GM19452 (cell line): Measurements from ENCODE around the gene A4GNT.
"Not testable (repeated sequence)": the region's sequence is repeated elsewhere in the genome, so short reads cannot be mapped to it uniquely, and the experiment has no call there.

Source experiments
- ATAC-seq: cut with Tn5 transposase; IDR thresholded peaks from one replicate; pipeline ENCODE4 v1.9.1; 2021; ENCODE audit not compliant: unreplicated experiment

The A4GNT gene

GRCh38 chr3:138132239-138132638 is at the start of gene A4GNT:
TSS of gene A4GNT (minus strand) at chr3:138132390. CDS start at chr3:138131256, 1,134 bp downstream.
- no peak for ATAC-seq

GRCh38 chr3:138180375-138181029 is 48.3 kb upstream of the A4GNT start:
- peak; percentile 71 for ATAC-seq

DNA sequence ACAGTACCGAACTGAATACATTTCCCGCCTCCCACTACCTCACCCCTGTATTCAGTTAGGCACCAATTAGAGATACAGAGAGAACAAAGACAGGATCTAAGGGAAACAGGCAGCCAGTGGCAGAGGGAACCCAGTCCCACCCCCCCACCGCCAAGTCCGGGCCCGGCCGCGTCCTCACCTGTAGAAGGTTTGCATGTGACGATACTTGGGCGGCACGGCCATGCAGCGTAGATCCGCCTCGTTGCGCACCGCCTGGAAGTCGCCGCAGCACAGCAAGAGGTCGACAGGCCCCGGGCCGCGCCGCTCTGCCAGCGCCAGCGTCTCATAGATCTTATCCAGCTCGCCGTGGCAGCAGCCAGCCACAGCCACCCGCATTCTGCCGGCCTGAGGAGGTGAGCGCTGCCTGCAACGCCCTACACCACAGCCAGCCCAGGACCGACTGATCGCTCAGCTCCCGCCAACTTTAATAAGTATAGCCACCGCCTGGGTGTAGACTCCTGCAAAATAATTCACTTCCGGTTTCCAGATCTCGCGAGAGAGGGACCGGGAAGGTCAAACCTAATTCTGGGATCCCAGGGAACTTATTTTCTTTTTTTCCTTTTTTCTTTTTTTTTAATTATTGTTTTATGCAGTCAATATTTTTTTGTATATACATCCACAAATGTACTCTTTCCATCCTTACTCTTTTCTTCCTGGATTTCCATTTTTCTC is 42.4 kb upstream of the A4GNT start, which contains the start of gene DBR1:
Gene DBR1 (minus strand): TSS at position 501 of the 711 bp plus-strand sequence. CDS start 126 bp downstream, at position 375.
- ATAC-seq = peak; percentile 91

DNA sequence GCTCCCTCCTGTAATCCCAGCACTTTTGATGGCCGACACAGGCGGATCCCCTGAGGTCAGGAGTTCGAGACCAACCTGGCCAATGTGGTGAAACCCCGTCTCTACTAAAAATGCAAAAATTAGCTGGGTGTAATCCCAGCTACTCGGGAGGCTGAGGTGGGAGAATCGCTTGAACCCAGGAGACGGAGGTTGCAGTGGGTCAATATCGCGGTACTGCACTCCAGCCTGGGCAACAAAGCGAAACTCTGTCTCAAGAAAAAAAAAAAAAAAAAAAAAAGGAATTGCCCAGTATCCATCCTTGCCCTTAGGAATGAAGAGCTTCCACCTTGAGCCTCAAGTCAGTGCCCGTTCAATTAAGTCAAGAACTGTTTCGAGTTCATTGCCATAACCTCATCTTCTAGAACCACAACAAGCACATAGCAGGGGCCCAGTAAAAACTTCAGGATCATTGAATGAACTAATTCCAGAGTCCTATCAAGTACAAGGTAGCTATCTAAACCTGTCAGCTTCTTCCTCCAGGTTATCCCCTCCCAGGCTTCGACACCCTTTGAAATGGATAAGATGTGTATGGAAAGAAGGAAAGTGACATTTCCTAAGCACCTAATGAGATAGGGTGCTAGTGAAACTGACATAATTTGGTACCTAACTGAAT is 41.7 kb upstream of the A4GNT start:
- ATAC-seq = peak; percentile 2

DNA sequence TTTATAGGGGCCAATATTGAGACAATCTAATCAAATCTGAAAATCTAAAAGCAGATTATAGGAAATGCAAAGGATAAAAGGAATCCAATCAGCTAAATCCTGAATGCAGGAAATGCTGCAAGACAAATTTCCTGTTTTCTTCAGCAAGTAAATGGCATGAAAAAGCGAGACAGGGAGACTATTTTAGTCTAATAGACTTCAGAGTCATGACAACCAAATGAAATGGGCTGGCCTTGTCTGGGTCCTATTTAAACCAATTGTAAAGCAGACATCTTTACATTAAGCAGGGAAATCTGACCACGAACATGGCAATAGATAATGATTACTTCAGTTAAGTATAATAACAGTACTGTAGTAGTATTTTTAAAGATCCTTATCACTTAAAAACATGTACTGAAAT is 40.4 kb upstream of the A4GNT start:
- no peak for ATAC-seq

- ATAC-seq = no peak
Observed at GRCh38 chr3:138165061-138165460, 32.9 kb upstream of the A4GNT start.

GRCh38 chr3:138157743-138158142 is 25.6 kb upstream of the A4GNT start:
- ATAC-seq = no peak

GRCh38 chr3:138154534-138154933 is 22.3 kb upstream of the A4GNT start:
- no peak for ATAC-seq

DNA sequence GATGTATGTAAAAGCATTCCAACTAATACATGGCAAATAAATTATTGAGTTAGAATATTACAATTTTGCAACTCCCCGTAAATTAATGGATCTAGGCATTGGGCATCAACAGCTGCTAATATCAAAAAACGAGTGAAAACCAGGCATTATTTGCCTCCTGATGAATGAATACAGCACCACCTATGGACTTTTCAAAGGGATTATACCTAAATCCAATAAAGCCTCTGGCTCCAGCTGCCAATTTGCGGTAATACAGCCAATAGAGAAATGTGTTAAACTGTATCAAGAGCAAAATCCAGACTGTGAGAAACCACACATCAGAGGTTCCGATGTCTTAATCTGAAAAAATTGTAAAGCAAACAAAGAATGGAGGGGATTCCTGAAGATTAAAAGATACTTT is 16.3 kb upstream of the A4GNT start:
- ATAC-seq = no peak

DNA sequence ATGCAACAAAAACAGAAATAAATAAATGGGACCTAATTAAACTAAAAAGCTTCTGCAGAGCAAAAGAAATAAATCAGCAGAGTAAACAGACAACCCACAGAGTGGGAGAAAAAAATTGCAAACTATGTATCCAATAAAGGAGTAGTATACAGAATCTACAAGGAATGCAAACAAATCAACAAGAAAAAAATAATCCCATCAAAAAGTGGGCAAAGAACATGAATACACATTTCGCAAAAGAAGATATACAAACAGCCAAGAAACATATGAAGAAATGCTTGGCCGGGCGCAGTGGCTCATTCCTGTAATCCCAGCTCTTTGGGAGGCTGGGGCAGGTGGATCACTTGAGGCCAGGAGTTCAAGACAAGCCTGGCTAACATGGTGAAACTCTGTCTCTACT is 10.0 kb upstream of the A4GNT start:
- not testable (repeated sequence) for ATAC-seq

DNA sequence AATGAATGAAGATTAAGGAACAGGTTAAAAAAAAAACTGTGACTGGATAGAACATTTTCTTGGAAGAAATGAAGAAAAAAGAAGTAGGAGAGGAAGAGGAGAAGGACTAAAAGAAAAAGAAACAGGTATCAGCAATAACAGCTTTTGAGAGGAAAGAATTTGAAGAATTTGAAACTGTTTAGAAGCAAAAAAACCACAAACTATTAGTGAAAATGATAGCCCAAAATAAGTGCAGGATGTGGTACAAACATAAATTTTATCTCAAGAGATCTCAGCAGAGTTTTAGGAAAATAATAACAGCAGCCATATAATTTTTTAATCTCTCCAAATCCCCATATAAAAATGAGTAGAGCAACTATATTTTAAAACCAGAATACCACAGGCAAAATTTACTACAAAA is 8.8 kb upstream of the A4GNT start:
- ATAC-seq = no peak

- no peak for ATAC-seq
Observed at GRCh38 chr3:138139691-138140090, 7.5 kb upstream of the A4GNT start.

DNA sequence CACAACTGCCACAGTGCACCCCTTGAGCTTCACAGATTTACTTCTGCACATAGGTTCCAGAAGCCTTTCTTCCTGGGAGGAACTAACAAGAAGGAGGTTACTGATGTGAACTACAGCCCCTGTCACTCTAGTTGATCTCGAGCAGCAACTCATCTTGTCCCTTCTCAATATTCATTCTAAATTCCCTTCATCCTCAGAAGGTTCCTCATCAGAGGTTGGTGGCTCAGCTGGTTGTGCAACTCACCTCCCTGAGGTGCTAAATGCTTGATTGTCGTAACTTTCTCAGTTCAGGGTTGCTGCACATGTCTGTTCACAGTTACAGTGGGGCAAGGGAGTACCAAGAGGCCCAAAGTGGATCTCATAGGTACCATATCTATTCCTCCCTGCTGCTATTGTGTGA is 5.7 kb upstream of the A4GNT start:
- no peak for ATAC-seq

- ATAC-seq = no peak
Observed at GRCh38 chr3:138136201-138136600, 4.0 kb upstream of the A4GNT start.

GRCh38 chr3:138135833-138136194 is 3.6 kb upstream of the A4GNT start:
- ATAC-seq = no peak

DNA sequence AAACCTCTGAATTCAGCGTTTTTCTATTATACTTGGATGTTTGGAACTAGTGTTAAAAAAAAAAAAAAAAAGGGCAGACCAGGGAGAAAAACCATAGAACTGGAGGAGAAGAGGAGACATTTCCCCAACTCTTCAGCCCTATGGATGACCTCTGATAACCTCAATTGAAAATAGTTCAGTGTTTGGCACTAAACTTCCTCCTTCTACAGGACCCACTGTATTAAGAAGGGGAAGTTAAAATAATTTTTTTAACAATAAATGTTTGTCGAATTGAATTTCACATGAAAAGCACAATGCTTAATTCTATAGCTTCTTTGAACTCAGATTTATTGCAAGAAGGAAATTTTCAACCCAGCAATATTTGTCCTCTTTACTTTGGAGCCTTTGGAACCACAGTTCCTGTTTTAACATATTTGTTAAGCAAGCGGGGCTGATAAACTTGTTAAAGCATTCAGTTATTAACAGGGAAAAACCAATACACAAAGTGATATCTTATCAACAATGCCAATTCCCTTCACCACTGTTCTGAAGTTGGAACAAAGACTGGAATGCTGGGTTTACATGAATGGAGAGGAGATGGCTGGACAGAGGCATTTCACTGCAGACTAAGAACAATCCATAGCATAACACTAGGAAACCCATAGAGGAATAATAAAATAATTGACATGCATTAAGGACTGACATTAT is 3.1 kb upstream of the A4GNT start:
- no peak for ATAC-seq

DNA sequence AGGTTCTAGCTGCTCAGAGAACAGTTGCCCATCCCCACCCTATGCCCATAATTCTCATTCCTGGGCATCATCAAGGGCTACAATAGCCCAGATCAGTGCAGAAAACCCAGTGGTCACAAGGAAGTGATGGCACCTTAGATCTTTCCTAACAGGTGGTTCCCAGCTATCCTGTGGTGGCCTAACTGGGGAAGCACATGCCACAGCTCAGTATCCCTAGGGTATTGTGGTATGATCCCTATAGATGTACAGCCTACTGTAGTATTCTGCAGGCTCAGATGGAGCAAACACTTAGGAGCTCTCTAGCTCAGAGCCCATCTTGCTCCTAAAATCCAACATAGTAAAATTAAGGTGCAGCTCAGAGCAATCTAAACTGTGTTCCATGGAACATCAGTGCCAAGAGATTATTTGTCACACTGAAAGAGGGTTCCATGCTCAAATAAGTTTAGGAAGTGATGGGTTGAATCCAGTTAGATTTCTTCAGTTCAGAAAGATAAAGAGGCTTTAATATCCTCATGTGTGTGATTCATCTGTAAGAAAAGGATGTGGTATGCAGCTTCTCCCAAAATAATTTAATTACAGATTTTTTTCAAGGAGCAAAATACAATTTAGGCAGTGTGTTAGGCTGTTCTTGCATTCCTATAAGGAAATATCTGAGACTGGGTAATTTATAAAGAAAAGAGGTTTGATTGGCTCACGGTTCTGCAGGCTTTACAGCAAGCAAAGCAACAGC is 4.4 kb downstream of the A4GNT start:
- ATAC-seq = no peak

DNA sequence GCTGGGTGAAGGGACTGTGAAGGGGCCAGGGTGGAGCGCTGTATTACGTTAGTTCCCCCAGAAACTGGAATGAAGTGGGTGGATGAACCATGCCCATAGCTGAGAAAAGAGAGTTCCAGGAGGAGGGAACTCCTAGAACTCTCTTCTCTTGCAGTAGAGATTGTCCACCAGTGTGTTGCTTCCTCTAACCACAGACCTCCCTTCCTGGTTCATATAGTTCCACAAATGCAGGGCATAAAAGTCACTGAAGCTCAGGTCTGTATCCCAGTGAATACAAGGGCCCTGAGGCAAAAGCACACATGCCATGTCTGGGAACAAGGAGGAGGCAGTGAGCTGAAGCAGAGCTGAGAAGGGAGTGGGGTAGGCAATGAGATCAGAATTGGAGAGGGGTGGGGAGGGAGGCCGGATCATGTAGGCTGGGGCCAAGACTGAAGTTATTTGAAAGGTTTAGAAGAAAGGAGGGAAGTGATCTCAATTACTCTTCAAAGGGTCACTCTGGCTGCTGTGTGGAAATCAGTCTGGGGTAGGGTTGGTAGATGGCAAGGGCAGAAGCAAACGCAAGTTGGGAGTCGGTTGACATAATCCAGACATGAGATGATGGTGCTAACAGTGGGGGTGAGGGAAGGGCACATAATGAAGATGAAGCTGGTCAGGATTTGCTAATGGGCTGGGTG is 6.5 kb downstream of the A4GNT start:
- no peak for ATAC-seq

DNA sequence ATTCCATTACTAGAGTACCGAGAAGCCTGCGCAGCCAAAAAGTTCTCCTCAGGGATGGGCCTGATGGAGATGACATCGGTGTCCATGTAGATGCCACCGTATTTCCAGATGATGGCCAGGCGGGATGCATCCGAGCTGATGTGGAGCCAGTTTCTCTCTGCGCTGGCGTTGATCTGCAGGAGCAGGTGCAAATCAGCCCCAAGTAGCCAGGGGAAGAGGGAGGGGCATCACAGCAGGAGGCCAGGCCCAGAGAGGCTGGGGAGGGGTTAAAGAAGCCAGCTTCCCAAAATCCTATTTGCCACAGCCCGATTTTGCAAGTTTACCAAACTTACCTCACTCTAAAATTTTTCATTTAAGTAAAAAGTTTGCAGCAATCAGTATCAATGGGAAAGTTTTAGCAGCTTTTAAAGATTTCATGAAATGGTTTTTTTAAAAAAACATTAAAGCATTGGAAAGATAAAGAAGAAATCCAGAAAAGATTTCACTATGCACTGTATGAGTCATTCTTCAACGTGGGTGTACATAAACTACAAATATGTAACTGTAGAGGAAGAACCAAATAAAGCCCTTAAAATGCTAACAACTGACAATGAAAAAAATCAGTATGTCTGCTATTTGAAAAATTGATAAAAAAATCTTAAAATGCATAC is 7.4 kb downstream of the A4GNT start:
- no peak for ATAC-seq

DNA sequence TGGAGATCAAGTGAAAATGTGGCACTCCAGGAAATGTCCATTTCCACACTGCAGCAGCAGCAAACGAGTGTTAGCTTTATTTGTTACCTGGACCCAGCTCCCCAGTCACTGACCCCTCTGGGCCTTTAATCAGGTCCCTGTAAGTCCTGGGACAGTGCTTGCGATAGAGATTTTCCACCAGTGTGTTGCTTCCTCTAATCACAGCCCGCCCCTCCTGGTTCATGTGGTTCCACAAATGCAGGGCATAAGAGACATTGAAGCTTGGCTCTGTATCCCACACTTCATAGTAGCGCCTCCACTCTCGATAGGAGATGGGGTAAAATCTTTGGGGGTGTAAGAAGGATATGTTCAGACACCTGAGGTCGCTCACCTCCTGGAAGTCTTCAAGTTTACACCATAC is 8.0 kb downstream of the A4GNT start:
- no peak for ATAC-seq
